D721Med (cell line): ENCODE results near the gene ZNF577.

Experiments
- DNase-seq: peaks from one replicate; pipeline ENCODE4 v3.0.0; 2011; ENCODE audit warnings: low spot score; ENCODE audit not compliant: insufficient read length
- FAIRE-seq: peaks from 2 replicates; lab custom pipeline; 2011; peaks lifted over from hg19 to GRCh38; lab: Jason Lieb, UNC
- CTCF ChIP-seq: IDR thresholded peaks from 2 replicates; pipeline ENCODE4 v1.5.1; 2012; ENCODE audit warnings: mild to moderate bottlenecking, control low read depth; ENCODE audit not compliant: insufficient read depth; ENCODE audit errors: missing control alignments

The ZNF577 gene

DNA sequence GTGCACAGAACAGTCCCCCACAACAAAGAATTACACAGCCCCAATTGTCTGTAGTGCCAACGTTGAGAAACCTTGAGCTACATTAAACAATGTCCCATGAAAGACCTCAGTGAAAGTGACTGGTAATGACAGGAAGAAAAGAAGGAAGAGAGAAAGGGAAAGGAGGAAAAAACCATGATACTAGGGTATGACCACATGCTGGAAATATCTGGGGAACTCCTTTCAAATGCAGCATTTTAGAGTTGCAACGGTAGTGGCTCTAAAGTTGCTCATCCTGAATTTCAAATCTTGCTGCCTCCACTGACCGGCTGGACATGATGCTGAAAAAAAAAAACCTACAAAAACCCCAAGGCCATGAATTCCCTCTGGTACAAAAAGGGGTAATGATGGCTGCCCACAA, 66.3 kb downstream of the ZNF577 start:
- no peak for FAIRE-seq
- no peak for DNase-seq
- no peak for TF ChIP-seq CTCF
